HepG2 (cell line): ENCODE measurements around the gene RRAD. TPM values are rescaled to one million over a fixed set of nuclear protein-coding genes. Genes with fewer than 3 reads are reported as not detected.
A peak's percentile ranks its signal among the peaks of the same experiment; 100 is the strongest.

Source experiments
- AHR ChIP-seq: IDR thresholded peaks from 2 replicates; pipeline ENCODE4 v1.6.1; 2018; ENCODE audit warnings: missing genetic modification reagents, missing compliant biosample characterization
- CENPX ChIP-seq: sonication (generic); formaldehyde crosslinking; IDR thresholded peaks from 2 replicates; pipeline ENCODE4 v1.9.0; 2021; ENCODE audit warnings: mild to moderate bottlenecking, missing genetic modification reagents, moderate library complexity
- ELF3 ChIP-seq: IDR thresholded peaks from 2 replicates; pipeline ENCODE4 v1.6.1; 2016; ENCODE audit warnings: missing genetic modification reagents, missing compliant biosample characterization
- ELF4 ChIP-seq: sonication (generic); formaldehyde crosslinking; IDR thresholded peaks from 2 replicates; pipeline ENCODE4 v1.5.0; 2020; ENCODE audit warnings: missing genetic modification reagents, mild to moderate bottlenecking, moderate library complexity, borderline replicate concordance
- ERF ChIP-seq: IDR thresholded peaks from 2 replicates; pipeline ENCODE4 v1.6.1; 2018; ENCODE audit warnings: missing biosample characterization, missing genetic modification reagents
- FOSL2 ChIP-seq: sonication (generic); formaldehyde crosslinking; IDR thresholded peaks from 2 replicates; pipeline ENCODE4 v1.4.0; 2020; ENCODE audit warnings: missing genetic modification reagents
- FOXA1 ChIP-seq, 2 experiments: fragments of 450-650 bp in 1 of 2; sonication (generic) in 1 of 2; formaldehyde crosslinking in 1 of 2; IDR thresholded peaks; 2 replicates each; pipeline versions ENCODE4 v1.4.0 to v1.6.1; 2016 to 2020; ENCODE audit warnings: missing genetic modification reagents in 1 of 2
- HOXD1 ChIP-seq: sonication (generic); formaldehyde crosslinking; IDR thresholded peaks from 2 replicates; pipeline ENCODE4 v1.5.0; 2020; ENCODE audit warnings: missing genetic modification reagents
- NAIF1 ChIP-seq: sonication (generic); formaldehyde crosslinking; IDR thresholded peaks from 2 replicates; pipeline ENCODE4 v1.5.0; 2020; ENCODE audit warnings: mild to moderate bottlenecking, missing genetic modification reagents, borderline replicate concordance
- NR2F1 ChIP-seq, 2 experiments: fragments of 450-650 bp in 1 of 2; formaldehyde crosslinking in 1 of 2; IDR thresholded peaks; 2 replicates each; pipeline versions ENCODE4 v1.5.0 to v1.6.1; 2016 to 2020; ENCODE audit warnings: mild to moderate bottlenecking in 1 of 2, missing compliant biosample characterization in 1 of 2, missing genetic modification reagents in 1 of 2, moderate library complexity in 1 of 2
- PITX1 ChIP-seq: sonication (generic); formaldehyde crosslinking; IDR thresholded peaks from 2 replicates; pipeline ENCODE4 v1.5.1; 2020; ENCODE audit warnings: mild to moderate bottlenecking, missing genetic modification reagents
- ZNF101 ChIP-seq: sonication (generic); formaldehyde crosslinking; IDR thresholded peaks from 2 replicates; pipeline ENCODE4 v1.4.0; 2020; ENCODE audit warnings: mild to moderate bottlenecking, low read depth, missing genetic modification reagents, borderline replicate concordance
- ZNF367 ChIP-seq: sonication (generic); formaldehyde crosslinking; IDR thresholded peaks from 2 replicates; pipeline ENCODE4 v1.4.0; 2020; ENCODE audit warnings: missing genetic modification reagents, borderline replicate concordance
- ZNF674 ChIP-seq: sonication (generic); formaldehyde crosslinking; IDR thresholded peaks from 2 replicates; pipeline ENCODE4 v1.5.0; 2020; ENCODE audit warnings: low read depth, mild to moderate bottlenecking, missing genetic modification reagents
- ZNF75D ChIP-seq: sonication (generic); formaldehyde crosslinking; IDR thresholded peaks from 2 replicates; pipeline ENCODE4 v1.8.1; 2023; ENCODE audit warnings: missing genetic modification reagents, mild to moderate bottlenecking, borderline replicate concordance
- polyA plus RNA-seq, 8 experiments: library from polyadenylated mRNA; depleted of rRNA in 3 of 8; stranded (reverse) in 7 of 8; unstranded in 1 of 8; fragments of >200 nt; fragmentation: Illumina TruSeq in 4 of 8; extraction: Trizol in 4 of 8; gene quantifications; 2 replicates each; pipeline versions ENCODE4 v1.2.1 to v1.2.3, GENCODE V29; 2011 to 2016; ENCODE audit warnings: low read depth in 4 of 8, missing spikeins in 1 of 8, mixed read lengths in 1 of 8; ENCODE audit not compliant: insufficient read depth in 1 of 8
- total RNA-seq, 5 experiments: library from RNA; depleted of rRNA; stranded (reverse); fragments of >200 nt; fragmentation: Illumina TruSeq; extraction: Trizol; gene quantifications; 2 replicates each; pipeline ENCODE4 v1.2.3, GENCODE V29; 2016; ENCODE audit warnings: low read depth in 1 of 5
- TF ChIP-seq, protein P1 (sequence below): sonication (generic); formaldehyde crosslinking; IDR thresholded peaks from 2 replicates; pipeline ENCODE4 v1.5.1; 2020; ENCODE audit warnings: missing genetic modification reagents, mild to moderate bottlenecking, borderline replicate concordance
- TF ChIP-seq, protein P2 (sequence below): sonication (generic); formaldehyde crosslinking; IDR thresholded peaks from 2 replicates; pipeline ENCODE4 v1.4.0; 2020; ENCODE audit warnings: missing genetic modification reagents, borderline replicate concordance
- TF ChIP-seq, protein P3 (sequence below): sonication (generic); formaldehyde crosslinking; IDR thresholded peaks from 2 replicates; pipeline ENCODE4 v1.9.0; 2021; ENCODE audit warnings: missing genetic modification reagents, borderline replicate concordance

Gene RRAD
- total and polyA plus RNA-seq, 2 of the 13 experiments (the other 11 are each of a cell fraction or from before 2014, with no cell fraction given), result 0.80 to 1.1 TPM

DNA sequence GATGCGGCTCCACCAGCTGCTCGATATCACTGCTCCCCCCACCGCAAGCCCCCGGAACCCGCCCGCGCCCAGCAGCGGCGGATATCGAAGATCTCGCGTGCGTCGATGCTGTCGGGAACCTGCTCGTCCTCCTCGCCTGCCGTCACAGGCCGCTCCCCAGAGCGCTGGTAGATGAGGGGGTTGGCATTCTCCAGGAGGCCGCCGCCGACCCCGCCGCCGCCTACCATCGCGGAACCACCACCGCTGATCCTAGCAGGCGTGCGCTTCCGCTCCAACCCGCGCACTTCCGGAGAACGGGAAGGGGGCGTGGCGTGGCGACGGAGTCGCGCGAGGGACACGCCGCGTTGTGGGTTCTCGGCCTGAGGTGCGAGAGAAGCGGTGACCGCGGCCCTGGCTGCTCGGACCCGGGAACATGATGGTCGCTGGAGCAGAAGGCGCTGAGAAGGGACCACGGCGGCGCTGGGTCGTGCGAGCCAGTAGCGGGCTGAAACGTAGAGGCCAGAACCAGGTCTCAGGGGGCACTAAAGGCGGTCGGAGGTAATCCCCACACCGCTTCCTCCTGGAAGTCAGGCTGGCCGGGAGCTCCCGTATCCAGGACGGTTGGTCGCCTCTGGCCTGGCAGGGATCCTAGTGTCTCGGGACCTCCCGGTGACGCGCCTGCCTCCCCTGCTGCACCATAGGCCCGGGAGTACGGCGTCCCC, 9.0 kb upstream of the RRAD start, which contains the start of gene CIAO2B (continued):
- no peak for TF ChIP-seq FOXA1 (IDR thresholded peaks at IDR 0.05)
- no peak for TF ChIP-seq FOXA1 (CRISPR knock-in tag; IDR thresholded peaks at IDR 0.05)
- no peak for TF ChIP-seq ZNF674
- TF ChIP-seq HOXD1 (CRISPR knock-in tag), result peak; percentile 91
- TF ChIP-seq NAIF1 (CRISPR knock-in tag), result peak; percentile 91
- no peak for TF ChIP-seq CENPX (CRISPR knock-in tag)
- TF ChIP-seq ZNF101, result no peak
- peak; percentile 88; the same call in 1 of the 2 replicates for TF ChIP-seq AHR (CRISPR knock-in tag)
- TF ChIP-seq ERF, result peak; percentile 94
- no peak for TF ChIP-seq ZNF367 (CRISPR knock-in tag)
- peak; percentile 94 for TF ChIP-seq PITX1 (CRISPR knock-in tag)
- TF ChIP-seq ELF3 (CRISPR knock-in tag), result peak; percentile 84
- TF ChIP-seq ELF4 (CRISPR knock-in tag), result no peak; the same call in 1 of the 2 replicates
- TF ChIP-seq, protein P1, sequence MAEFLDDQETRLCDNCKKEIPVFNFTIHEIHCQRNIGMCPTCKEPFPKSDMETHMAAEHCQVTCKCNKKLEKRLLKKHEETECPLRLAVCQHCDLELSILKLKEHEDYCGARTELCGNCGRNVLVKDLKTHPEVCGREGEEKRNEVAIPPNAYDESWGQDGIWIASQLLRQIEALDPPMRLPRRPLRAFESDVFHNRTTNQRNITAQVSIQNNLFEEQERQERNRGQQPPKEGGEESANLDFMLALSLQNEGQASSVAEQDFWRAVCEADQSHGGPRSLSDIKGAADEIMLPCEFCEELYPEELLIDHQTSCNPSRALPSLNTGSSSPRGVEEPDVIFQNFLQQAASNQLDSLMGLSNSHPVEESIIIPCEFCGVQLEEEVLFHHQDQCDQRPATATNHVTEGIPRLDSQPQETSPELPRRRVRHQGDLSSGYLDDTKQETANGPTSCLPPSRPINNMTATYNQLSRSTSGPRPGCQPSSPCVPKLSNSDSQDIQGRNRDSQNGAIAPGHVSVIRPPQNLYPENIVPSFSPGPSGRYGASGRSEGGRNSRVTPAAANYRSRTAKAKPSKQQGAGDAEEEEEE (CRISPR knock-in tag), result no peak; the same call in 1 of the 2 replicates
- TF ChIP-seq ZNF75D (CRISPR knock-in tag), result no peak
- 0 out of 4 replicates have a peak, but pooled peaks of 1 of the 2 experiments have one; percentile 14 for TF ChIP-seq NR2F1 (CRISPR knock-in tag; IDR thresholded peaks at IDR 0.05)
- TF ChIP-seq, protein P2, sequence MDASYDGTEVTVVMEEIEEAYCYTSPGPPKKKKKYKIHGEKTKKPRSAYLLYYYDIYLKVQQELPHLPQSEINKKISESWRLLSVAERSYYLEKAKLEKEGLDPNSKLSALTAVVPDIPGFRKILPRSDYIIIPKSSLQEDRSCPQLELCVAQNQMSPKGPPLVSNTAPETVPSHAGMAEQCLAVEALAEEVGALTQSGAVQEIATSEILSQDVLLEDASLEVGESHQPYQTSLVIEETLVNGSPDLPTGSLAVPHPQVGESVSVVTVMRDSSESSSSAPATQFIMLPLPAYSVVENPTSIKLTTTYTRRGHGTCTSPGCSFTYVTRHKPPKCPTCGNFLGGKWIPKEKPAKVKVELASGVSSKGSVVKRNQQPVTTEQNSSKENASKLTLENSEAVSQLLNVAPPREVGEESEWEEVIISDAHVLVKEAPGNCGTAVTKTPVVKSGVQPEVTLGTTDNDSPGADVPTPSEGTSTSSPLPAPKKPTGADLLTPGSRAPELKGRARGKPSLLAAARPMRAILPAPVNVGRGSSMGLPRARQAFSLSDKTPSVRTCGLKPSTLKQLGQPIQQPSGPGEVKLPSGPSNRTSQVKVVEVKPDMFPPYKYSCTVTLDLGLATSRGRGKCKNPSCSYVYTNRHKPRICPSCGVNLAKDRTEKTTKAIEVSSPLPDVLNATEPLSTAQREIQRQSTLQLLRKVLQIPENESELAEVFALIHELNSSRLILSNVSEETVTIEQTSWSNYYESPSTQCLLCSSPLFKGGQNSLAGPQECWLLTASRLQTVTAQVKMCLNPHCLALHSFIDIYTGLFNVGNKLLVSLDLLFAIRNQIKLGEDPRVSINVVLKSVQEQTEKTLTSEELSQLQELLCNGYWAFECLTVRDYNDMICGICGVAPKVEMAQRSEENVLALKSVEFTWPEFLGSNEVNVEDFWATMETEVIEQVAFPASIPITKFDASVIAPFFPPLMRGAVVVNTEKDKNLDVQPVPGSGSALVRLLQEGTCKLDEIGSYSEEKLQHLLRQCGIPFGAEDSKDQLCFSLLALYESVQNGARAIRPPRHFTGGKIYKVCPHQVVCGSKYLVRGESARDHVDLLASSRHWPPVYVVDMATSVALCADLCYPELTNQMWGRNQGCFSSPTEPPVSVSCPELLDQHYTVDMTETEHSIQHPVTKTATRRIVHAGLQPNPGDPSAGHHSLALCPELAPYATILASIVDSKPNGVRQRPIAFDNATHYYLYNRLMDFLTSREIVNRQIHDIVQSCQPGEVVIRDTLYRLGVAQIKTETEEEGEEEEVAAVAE (CRISPR knock-in tag), result peak; percentile 82; the same call in 1 of the 2 replicates
- TF ChIP-seq, protein P3, sequence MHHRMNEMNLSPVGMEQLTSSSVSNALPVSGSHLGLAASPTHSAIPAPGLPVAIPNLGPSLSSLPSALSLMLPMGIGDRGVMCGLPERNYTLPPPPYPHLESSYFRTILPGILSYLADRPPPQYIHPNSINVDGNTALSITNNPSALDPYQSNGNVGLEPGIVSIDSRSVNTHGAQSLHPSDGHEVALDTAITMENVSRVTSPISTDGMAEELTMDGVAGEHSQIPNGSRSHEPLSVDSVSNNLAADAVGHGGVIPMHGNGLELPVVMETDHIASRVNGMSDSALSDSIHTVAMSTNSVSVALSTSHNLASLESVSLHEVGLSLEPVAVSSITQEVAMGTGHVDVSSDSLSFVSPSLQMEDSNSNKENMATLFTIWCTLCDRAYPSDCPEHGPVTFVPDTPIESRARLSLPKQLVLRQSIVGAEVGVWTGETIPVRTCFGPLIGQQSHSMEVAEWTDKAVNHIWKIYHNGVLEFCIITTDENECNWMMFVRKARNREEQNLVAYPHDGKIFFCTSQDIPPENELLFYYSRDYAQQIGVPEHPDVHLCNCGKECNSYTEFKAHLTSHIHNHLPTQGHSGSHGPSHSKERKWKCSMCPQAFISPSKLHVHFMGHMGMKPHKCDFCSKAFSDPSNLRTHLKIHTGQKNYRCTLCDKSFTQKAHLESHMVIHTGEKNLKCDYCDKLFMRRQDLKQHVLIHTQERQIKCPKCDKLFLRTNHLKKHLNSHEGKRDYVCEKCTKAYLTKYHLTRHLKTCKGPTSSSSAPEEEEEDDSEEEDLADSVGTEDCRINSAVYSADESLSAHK (CRISPR knock-in tag), result no peak
- TF ChIP-seq FOSL2 (CRISPR knock-in tag), result peak; percentile 54
